ENCODE measurements around the gene KIF14. TPM values are rescaled to one million over a fixed set of nuclear protein-coding genes. Genes with fewer than 3 reads are reported as not detected.

Gene KIF14
- total and polyA plus RNA-seq, 2 experiments from 2014 or later, result 13.3 to 23.2 TPM

- Histone ChIP-seq H3K27ac (ENCODE audit: low read depth) (no peak overlapping the region), H4K20me1 (replicated peaks; ENCODE audit: insufficient read depth) (no peaks in the 10 kb centered on the region), H3K4me1 (ENCODE audit: insufficient read depth) (no peaks in the 10 kb centered on the region), H3K4me2 (no peak overlapping the region), H3K9me2 (ENCODE audit: insufficient read depth) (no peaks in the 10 kb centered on the region), H3K79me2 (replicated peaks; ENCODE audit: insufficient read depth) (no peaks in the 10 kb centered on the region), H3K36me3 (ENCODE audit: insufficient read depth) (peaks cover 8% of the 10 kb centered on the region), H2AFZ (no peak overlapping the region), H3F3A (replicated peaks; ENCODE audit: low read depth) (no peaks in the 10 kb centered on the region), H3K27me3 (ENCODE audit: insufficient read depth) (no peaks in the 10 kb centered on the region), H3K4me3 (no peak overlapping the region)
- no peaks in the 10 kb centered on the region; the same call in 2 of the 3 replicates for H3K9me3 Mint-ChIP-seq
- TF ChIP-seq CTCF (conservative IDR thresholded peaks at IDR 0.05; ENCODE audit: low read depth in 2 of 2), result no peak
- TF ChIP-seq CREB1 (CRISPR knock-in tag; IDR thresholded peaks at IDR 0.05; ENCODE audit: low read depth), result no peak
- no peak for TF ChIP-seq JUNB (IDR thresholded peaks at IDR 0.05; ENCODE audit: unreplicated experiment)
- no peak for TF ChIP-seq POLR2AphosphoS5 (IDR thresholded peaks at IDR 0.05; ENCODE audit: low read depth)
- TF ChIP-seq EZH2phosphoT487 (IDR thresholded peaks at IDR 0.05; ENCODE audit: unreplicated experiment), result no peak
- no peak for TF ChIP-seq NANOG (IDR thresholded peaks at IDR 0.05; ENCODE audit: borderline replicate concordance)
- TF ChIP-seq EZH2 (IDR thresholded peaks at IDR 0.05; ENCODE audit: low read depth, unreplicated experiment), result no peak
- no peak for TF ChIP-seq ZNF462 (CRISPR knock-in tag; IDR thresholded peaks at IDR 0.05)
- no peak for TF ChIP-seq REST (IDR thresholded peaks at IDR 0.05; ENCODE audit: unreplicated experiment)
- no peak for TF ChIP-seq ZNF331 (CRISPR knock-in tag; IDR thresholded peaks at IDR 0.05; ENCODE audit: low read depth)
- no peak for TF ChIP-seq STAT1 (IDR thresholded peaks at IDR 0.05; ENCODE audit: unreplicated experiment)
- TF ChIP-seq ZNF114 (CRISPR knock-in tag; IDR thresholded peaks at IDR 0.05), result no peak
- H3K36me3 Mint-ChIP-seq (ENCODE audit: low read depth), result peaks cover 23% of the 10 kb centered on the region; the same call in 2 of the 3 replicates
- DNase-seq (ENCODE audit: low spot score) (no peak), ATAC-seq (no peak)
- no peak overlapping the region for H3K27ac Mint-ChIP-seq
- no peaks in the 10 kb centered on the region for H3K4me1 Mint-ChIP-seq
- H3K4me3 Mint-ChIP-seq, result no peak overlapping the region
- peaks cover 2% of the 10 kb centered on the region for H3K27me3 Mint-ChIP-seq (ENCODE audit: insufficient read depth, low read depth, poor library complexity)
Observed at GRCh38 chr1:200644021-200644420, 23.5 kb upstream of the KIF14 start.

All from GM23338 (cell line).